T-helper 17 cell (primary cell): ENCODE measurements around the gene IST1. TPM values are rescaled to one million over a fixed set of nuclear protein-coding genes. Genes with fewer than 3 reads are reported as not detected.

Source experiments
- ATAC-seq: fragments of 150-1000 bp; cut with Tn5 transposase; 2 replicates; pipeline ENCODE4 v1.10.0; 2021; ENCODE audit warnings: mild to moderate bottlenecking, moderate library complexity
- DNase-seq, 3 donors: peaks; one replicate each; pipeline versions ENCODE4 v3.0.0 to v3.0.0-alpha.2; 2020 to 2021
- H3K9me3 ChIP-seq: one replicate; pipeline ENCODE4 v1.7.0; 2013; ENCODE audit warnings: low read length, mild to moderate bottlenecking; ENCODE audit not compliant: control insufficient read depth, poor library complexity, severe bottlenecking
- H3K27ac Mint-ChIP-seq: one replicate; pipeline ENCODE4 v1.8.0; 2022; ENCODE audit warnings: mild to moderate bottlenecking, moderate library complexity, mixed read lengths
- H3K27me3 Mint-ChIP-seq: one replicate; pipeline ENCODE4 v1.8.0; 2022; ENCODE audit warnings: mixed read lengths
- H3K36me3 Mint-ChIP-seq: one replicate; pipeline ENCODE4 v1.8.0; 2022; ENCODE audit warnings: low read depth, mixed read lengths
- H3K4me1 Mint-ChIP-seq: one replicate; pipeline ENCODE4 v1.8.0; 2022; ENCODE audit warnings: mild to moderate bottlenecking, mixed read lengths
- H3K4me3 Mint-ChIP-seq: one replicate; pipeline ENCODE4 v1.8.0; 2022; ENCODE audit warnings: mild to moderate bottlenecking, moderate library complexity, mixed read lengths
- total RNA-seq, 4 donors: library from RNA in 2 of 4; stranded (reverse) in 2 of 4; gene quantifications; one replicate each; pipeline ENCODE4 v1.2.3 and lab custom pipeline; 2022 to 2026

Gene IST1
- total RNA-seq, 2 donors from 2014 or later = 262 to 283 TPM

- H3K27me3 Mint-ChIP-seq = no peaks in the 10 kb centered on the region
- H3K4me3 Mint-ChIP-seq = peak overlapping the region; percentile 49
- no peak overlapping the region for H3K27ac Mint-ChIP-seq
- no peak for ATAC-seq
- DNase-seq = no peak
- H3K4me1 Mint-ChIP-seq = peaks cover 8% of the 10 kb centered on the region
- H3K9me3 ChIP-seq = no peaks in the 10 kb centered on the region
- no peaks in the 10 kb centered on the region for H3K36me3 Mint-ChIP-seq
Observed at GRCh38 chr16:71933913-71934695, 38.8 kb downstream of the IST1 start.

GRCh38 chr16:71937868-71938510 is 42.7 kb downstream of the IST1 start:
- no peaks in the 10 kb centered on the region for H3K36me3 Mint-ChIP-seq
- no peak overlapping the region for H3K27ac Mint-ChIP-seq

GRCh38 chr16:71943887-71944286 is 48.6 kb downstream of the IST1 start:
- H3K4me3 Mint-ChIP-seq = no peak overlapping the region
- H3K9me3 ChIP-seq = no peaks in the 10 kb centered on the region
- H3K36me3 Mint-ChIP-seq = no peaks in the 10 kb centered on the region
- DNase-seq (no peak), ATAC-seq (no peak)
- peaks cover 4% of the 10 kb centered on the region for H3K4me1 Mint-ChIP-seq
- H3K27ac Mint-ChIP-seq = no peak overlapping the region
- H3K27me3 Mint-ChIP-seq = peaks cover 14% of the 10 kb centered on the region

More at GRCh38 chr16:71937868-71938510, 42.7 kb downstream of the IST1 start:
- peaks cover 6% of the 10 kb centered on the region for H3K27me3 Mint-ChIP-seq
- ATAC-seq (no peak), DNase-seq (no peak)
- peaks cover 6% of the 10 kb centered on the region for H3K4me1 Mint-ChIP-seq
- H3K4me3 Mint-ChIP-seq = no peak overlapping the region
- H3K9me3 ChIP-seq = no peaks in the 10 kb centered on the region

GRCh38 chr16:71945616-71946015 is 50.3 kb downstream of the IST1 start:
- no peak for DNase-seq
- H3K4me3 Mint-ChIP-seq = no peak overlapping the region
- H3K27me3 Mint-ChIP-seq = peaks cover 18% of the 10 kb centered on the region
- H3K9me3 ChIP-seq = no peaks in the 10 kb centered on the region
- H3K4me1 Mint-ChIP-seq = peaks cover 4% of the 10 kb centered on the region
- H3K27ac Mint-ChIP-seq = no peak overlapping the region
- H3K36me3 Mint-ChIP-seq = no peaks in the 10 kb centered on the region
- ATAC-seq = no peak

- no peaks in the 10 kb centered on the region for H3K9me3 ChIP-seq
- DNase-seq = no peak
- Mint-ChIP-seq H3K36me3 (no peaks in the 10 kb centered on the region), H3K4me3 (no peak overlapping the region), H3K27ac (no peak overlapping the region), H3K27me3 (peaks cover 4% of the 10 kb centered on the region), H3K4me1 (peaks cover 5% of the 10 kb centered on the region)
- no peak for ATAC-seq
Observed at GRCh38 chr16:71952825-71953224, 57.5 kb downstream of the IST1 start.

- Mint-ChIP-seq H3K27ac (no peak overlapping the region), H3K4me1 (peaks cover 5% of the 10 kb centered on the region), H3K27me3 (peaks cover 3% of the 10 kb centered on the region), H3K4me3 (no peak overlapping the region), H3K36me3 (no peaks in the 10 kb centered on the region)
- no peak for DNase-seq
- ATAC-seq = no peak
- H3K9me3 ChIP-seq = no peaks in the 10 kb centered on the region
Observed at GRCh38 chr16:71954180-71954579, 58.8 kb downstream of the IST1 start.

GRCh38 chr16:71954699-71955195 is 59.4 kb downstream of the IST1 start:
- Mint-ChIP-seq H3K4me1 (peaks cover 5% of the 10 kb centered on the region), H3K4me3 (no peak overlapping the region), H3K27me3 (peaks cover 1% of the 10 kb centered on the region), H3K36me3 (no peaks in the 10 kb centered on the region), H3K27ac (no peak overlapping the region)
- H3K9me3 ChIP-seq = no peaks in the 10 kb centered on the region
- ATAC-seq (no peak), DNase-seq (no peak)

- Mint-ChIP-seq H3K36me3 (no peaks in the 10 kb centered on the region), H3K27me3 (peaks cover 5% of the 10 kb centered on the region), H3K4me3 (no peak overlapping the region), H3K27ac (no peak overlapping the region), H3K4me1 (peaks cover 5% of the 10 kb centered on the region)
- DNase-seq = no peak
- ATAC-seq = no peak
- no peaks in the 10 kb centered on the region for H3K9me3 ChIP-seq
Observed at GRCh38 chr16:71956486-71956885, 61.2 kb downstream of the IST1 start.

GRCh38 chr16:71961066-71962039 is 66.0 kb downstream of the IST1 start:
- DNase-seq (peak; percentile 53 to 72 (median 59)), ATAC-seq (peak; percentile 94)
- H3K27me3 Mint-ChIP-seq = peaks cover 5% of the 10 kb centered on the region
- H3K36me3 Mint-ChIP-seq = no peaks in the 10 kb centered on the region
- H3K4me3 Mint-ChIP-seq = no peak overlapping the region
- peak overlapping the region; percentile 74 for H3K27ac Mint-ChIP-seq
- H3K4me1 Mint-ChIP-seq = peaks cover 6% of the 10 kb centered on the region
- H3K9me3 ChIP-seq = no peaks in the 10 kb centered on the region

GRCh38 chr16:71963125-71963875 is 68.0 kb downstream of the IST1 start:
- H3K27ac Mint-ChIP-seq = peak overlapping the region; percentile 80
- H3K27me3 Mint-ChIP-seq = peaks cover 5% of the 10 kb centered on the region
- ATAC-seq = no peak
- H3K4me3 Mint-ChIP-seq = no peak overlapping the region
- no peaks in the 10 kb centered on the region for H3K9me3 ChIP-seq
- peaks cover 4% of the 10 kb centered on the region for H3K4me1 Mint-ChIP-seq
- H3K36me3 Mint-ChIP-seq = no peaks in the 10 kb centered on the region
- no peak for DNase-seq

- Mint-ChIP-seq H3K27me3 (no peaks in the 10 kb centered on the region), H3K4me1 (peaks cover 4% of the 10 kb centered on the region), H3K4me3 (no peak overlapping the region), H3K27ac (no peak overlapping the region), H3K36me3 (no peaks in the 10 kb centered on the region)
- no peaks in the 10 kb centered on the region for H3K9me3 ChIP-seq
- ATAC-seq (no peak), DNase-seq (no peak)
Observed at GRCh38 chr16:71965223-71965622, 69.9 kb downstream of the IST1 start.

- DNase-seq = no peak
- Mint-ChIP-seq H3K4me1 (peaks cover 4% of the 10 kb centered on the region), H3K27ac (peak overlapping the region; percentile 14), H3K36me3 (no peaks in the 10 kb centered on the region), H3K27me3 (no peaks in the 10 kb centered on the region), H3K4me3 (no peak overlapping the region)
- no peak for ATAC-seq
- no peaks in the 10 kb centered on the region for H3K9me3 ChIP-seq
Observed at GRCh38 chr16:71966932-71967331, 71.6 kb downstream of the IST1 start.
